CD4-positive, CD25-positive, alpha-beta regulatory T cell (primary cell): Measurements from ENCODE around the gene IL27RA. TPM values are rescaled to one million over a fixed set of nuclear protein-coding genes. Genes with fewer than 3 reads are reported as not detected.
"Not testable (repeated sequence)": the region's sequence is repeated elsewhere in the genome, so short reads cannot be mapped to it uniquely, and the experiment has no call there.

Experiments
- ATAC-seq, 2 donors: fragments of 150-1000 bp; cut with Tn5 transposase; one replicate each; pipeline ENCODE4 v1.10.0; 2021; ENCODE audit warnings: low read depth in 2 of 2, moderate number of reproducible peaks in 2 of 2, moderate library complexity in 1 of 2
- DNase-seq, 3 donors: peaks; one replicate each; pipeline versions ENCODE4 v3.0.0 to v3.0.0-alpha.2; 2012 to 2022; ENCODE audit warnings: mixed read lengths in 1 of 3
- H3K27ac ChIP-seq: one replicate; pipeline ENCODE4 v1.7.0; 2013; ENCODE audit warnings: mild to moderate bottlenecking, low read length; ENCODE audit not compliant: insufficient read depth, poor library complexity, severe bottlenecking
- H3K27me3 ChIP-seq: one replicate; pipeline ENCODE4 v1.7.0; 2013; ENCODE audit warnings: low read length; ENCODE audit not compliant: control insufficient read depth, insufficient read depth
- H3K36me3 ChIP-seq: one replicate; pipeline ENCODE4 v1.7.0; 2013; ENCODE audit warnings: mild to moderate bottlenecking, low read length, moderate library complexity; ENCODE audit not compliant: control insufficient read depth, insufficient read depth
- H3K4me1 ChIP-seq: 2 replicates; pipeline ENCODE4 v1.7.0; 2013; ENCODE audit warnings: mild to moderate bottlenecking, low read length; ENCODE audit not compliant: insufficient read depth, control insufficient read depth, poor library complexity, severe bottlenecking
- H3K4me3 ChIP-seq: one replicate; pipeline ENCODE4 v1.7.0; 2013; ENCODE audit warnings: low read depth, mild to moderate bottlenecking, low read length, moderate library complexity
- H3K9me3 ChIP-seq, 2 experiments: 1 replicate in 1 of 2; 2 replicates in 1 of 2; pipeline ENCODE4 v1.7.0; 2013; ENCODE audit warnings: low read length in 2 of 2, mild to moderate bottlenecking in 1 of 2, moderate library complexity in 1 of 2; ENCODE audit not compliant: control insufficient read depth in 2 of 2
- H3K27ac Mint-ChIP-seq, 3 donors: one replicate each; pipeline ENCODE4 v1.8.0; 2020 to 2022; ENCODE audit warnings: mild to moderate bottlenecking in 3 of 3, mixed read lengths in 3 of 3, moderate library complexity in 2 of 3
- H3K27me3 Mint-ChIP-seq: one replicate; pipeline ENCODE4 v1.8.0; 2022; ENCODE audit warnings: mild to moderate bottlenecking, mixed read lengths
- H3K36me3 Mint-ChIP-seq: one replicate; pipeline ENCODE4 v1.8.0; 2020; ENCODE audit warnings: mixed read lengths
- H3K4me1 Mint-ChIP-seq, 4 donors: one replicate each; pipeline ENCODE4 v1.8.0; 2020 to 2022; ENCODE audit warnings: mixed read lengths in 4 of 4, mild to moderate bottlenecking in 1 of 4
- H3K4me3 Mint-ChIP-seq, 4 donors: one replicate each; pipeline ENCODE4 v1.8.0; 2020 to 2022; ENCODE audit warnings: mild to moderate bottlenecking in 4 of 4, mixed read lengths in 4 of 4, moderate library complexity in 3 of 4
- H3K9me3 Mint-ChIP-seq, 7 donors: one replicate each; pipeline ENCODE4 v1.8.0; 2020 to 2022; ENCODE audit warnings: mixed read lengths in 7 of 7, mild to moderate bottlenecking in 3 of 7, moderate library complexity in 2 of 7
- polyA plus RNA-seq, 4 donors: library from polyadenylated mRNA; unstranded; fragments of 300-500 nt; fragmentation: Illumina TruSeq; gene quantifications; one replicate each; pipeline ENCODE4 v1.2.3, GENCODE V29; 2021
- total RNA-seq: library from RNA; stranded (reverse); gene quantifications from one replicate; pipeline ENCODE4 v1.2.3, GENCODE V29; 2022

Gene IL27RA
- total and polyA plus RNA-seq, 5 donors from 2014 or later = 51.9 to 78.4 (median 73.5) TPM

DNA sequence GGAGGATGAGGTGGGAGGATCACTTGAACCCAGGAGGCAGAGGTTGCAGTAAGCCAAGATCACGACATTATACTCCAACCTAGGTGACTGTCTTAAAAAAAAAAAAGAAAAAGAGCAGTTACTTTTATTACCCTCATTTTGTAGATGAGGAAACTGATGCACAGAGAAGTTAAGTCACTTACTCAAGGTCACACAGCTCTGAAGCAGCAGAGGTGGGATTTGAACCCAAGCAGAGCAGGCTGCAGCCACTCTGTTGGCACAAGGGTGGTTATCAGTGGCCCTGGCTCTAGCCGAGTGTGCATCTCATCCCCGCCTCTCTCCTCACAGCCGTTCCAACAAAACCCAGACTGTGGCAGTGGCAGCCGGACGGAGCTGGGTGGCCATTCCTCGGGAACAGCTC, 7.6 kb downstream of the IL27RA start:
- DNase-seq (no peak), ATAC-seq (no peak)
- H3K27me3 ChIP-seq = no peaks in the 10 kb centered on the region
- Mint-ChIP-seq H3K27ac (no peak overlapping the region), H3K27me3 (no peaks in the 10 kb centered on the region), H3K36me3 (peaks cover 25% of the 10 kb centered on the region), H3K4me1 (peaks cover 6 to 38% (median 14%) of the 10 kb centered on the region in 4 donors), H3K4me3 (no peak overlapping the region), H3K9me3 (no peaks in the 10 kb centered on the region)
- no peak overlapping the region for H3K4me3 ChIP-seq
- no peaks in the 10 kb centered on the region for H3K9me3 ChIP-seq
- peaks cover 20% of the 10 kb centered on the region for H3K4me1 ChIP-seq
- H3K27ac ChIP-seq = no peak overlapping the region
- H3K36me3 ChIP-seq = peaks cover 57% of the 10 kb centered on the region

DNA sequence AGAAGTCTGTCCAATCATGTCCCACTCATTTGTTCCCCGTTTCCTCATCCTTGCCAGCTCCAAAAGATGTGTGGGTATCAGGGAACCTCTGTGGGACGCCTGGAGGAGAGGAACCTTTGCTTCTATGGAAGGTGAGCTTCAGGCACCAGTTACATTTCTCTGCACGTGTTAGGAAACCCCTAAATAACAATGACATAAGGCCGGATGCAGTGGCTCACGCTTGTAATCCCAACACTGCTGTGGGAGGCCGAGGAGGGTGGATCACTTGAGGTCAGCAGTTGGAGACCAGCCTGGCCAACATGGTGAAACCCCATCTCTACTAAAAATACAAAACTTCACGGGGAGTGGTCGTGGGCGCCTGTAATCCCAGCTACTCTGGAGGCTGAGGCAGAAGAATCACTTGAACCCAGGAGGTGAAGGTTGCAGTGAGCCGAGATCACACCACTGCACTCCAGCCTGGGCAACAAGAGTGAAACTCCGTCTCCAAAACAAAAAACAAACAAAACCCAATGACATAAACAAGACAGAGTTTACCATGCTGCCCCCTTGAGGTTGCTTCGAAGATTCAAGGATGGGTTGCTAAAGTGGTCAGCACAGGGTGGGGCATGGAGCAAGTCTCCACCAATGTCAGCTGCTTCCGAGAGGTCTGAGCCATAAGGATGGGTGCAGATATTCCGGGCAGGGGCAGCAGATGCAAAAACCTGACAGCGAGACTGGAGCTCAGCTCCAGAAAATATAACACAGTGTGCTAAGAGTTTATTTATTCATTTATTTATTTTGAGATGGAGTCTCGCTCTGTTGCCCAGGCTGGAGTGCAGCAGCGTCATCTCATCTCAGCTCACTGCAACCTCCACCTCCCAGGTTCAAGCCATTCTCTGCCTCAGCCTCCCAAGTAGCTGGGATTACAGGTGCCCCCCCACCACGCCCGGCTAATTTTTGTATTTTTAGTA, 11.4 kb downstream of the IL27RA start:
- not testable (repeated sequence) for H3K27me3 ChIP-seq, H3K27me3 Mint-ChIP-seq, H3K4me1 ChIP-seq, H3K9me3 Mint-ChIP-seq, H3K9me3 ChIP-seq, H3K4me3 ChIP-seq
- Mint-ChIP-seq H3K36me3 (peaks cover 18% of the 10 kb centered on the region), H3K4me3 (peak overlapping the region in 1 of 4 donors; percentile 35), H3K27ac (peak overlapping the region in 2 of 3 donors; percentile 87 to 89), H3K4me1 (peaks cover 4 to 16% (median 7%) of the 10 kb centered on the region in 4 donors)
- Histone ChIP-seq H3K27ac (peak overlapping the region; percentile 37), H3K36me3 (peaks cover 58% of the 10 kb centered on the region)
- DNase-seq (peak; percentile 11 to 60 (median 36)), ATAC-seq (peak; percentile 37 to 39)

DNA sequence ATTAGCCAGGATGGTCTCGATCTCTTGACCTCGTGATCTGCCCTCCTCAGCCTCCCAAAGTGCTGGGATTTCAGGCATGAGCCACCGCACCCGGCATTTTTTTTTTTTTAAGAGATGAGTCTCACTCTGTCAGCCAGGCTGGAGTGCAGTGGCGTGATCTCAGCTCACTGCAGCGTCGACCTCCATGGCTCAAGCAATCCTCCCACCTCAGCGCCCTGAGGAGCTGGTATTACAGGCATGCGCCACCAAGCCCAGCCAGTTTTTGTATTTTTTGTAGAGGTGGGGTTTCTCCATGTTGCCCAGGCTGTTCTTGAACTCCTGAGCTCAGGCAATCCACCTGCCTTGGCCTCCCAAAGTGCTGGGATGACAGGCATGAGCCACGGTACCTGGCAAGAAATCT, 16.3 kb downstream of the IL27RA start:
- not testable (repeated sequence) for H3K27me3 ChIP-seq, H3K4me3 Mint-ChIP-seq, H3K9me3 Mint-ChIP-seq, H3K4me1 ChIP-seq, DNase-seq, ATAC-seq, H3K27me3 Mint-ChIP-seq, H3K4me1 Mint-ChIP-seq, H3K4me3 ChIP-seq, H3K27ac ChIP-seq, H3K9me3 ChIP-seq, H3K27ac Mint-ChIP-seq
- H3K36me3 Mint-ChIP-seq = peaks cover 30% of the 10 kb centered on the region
- H3K36me3 ChIP-seq = peaks cover 66% of the 10 kb centered on the region

DNA sequence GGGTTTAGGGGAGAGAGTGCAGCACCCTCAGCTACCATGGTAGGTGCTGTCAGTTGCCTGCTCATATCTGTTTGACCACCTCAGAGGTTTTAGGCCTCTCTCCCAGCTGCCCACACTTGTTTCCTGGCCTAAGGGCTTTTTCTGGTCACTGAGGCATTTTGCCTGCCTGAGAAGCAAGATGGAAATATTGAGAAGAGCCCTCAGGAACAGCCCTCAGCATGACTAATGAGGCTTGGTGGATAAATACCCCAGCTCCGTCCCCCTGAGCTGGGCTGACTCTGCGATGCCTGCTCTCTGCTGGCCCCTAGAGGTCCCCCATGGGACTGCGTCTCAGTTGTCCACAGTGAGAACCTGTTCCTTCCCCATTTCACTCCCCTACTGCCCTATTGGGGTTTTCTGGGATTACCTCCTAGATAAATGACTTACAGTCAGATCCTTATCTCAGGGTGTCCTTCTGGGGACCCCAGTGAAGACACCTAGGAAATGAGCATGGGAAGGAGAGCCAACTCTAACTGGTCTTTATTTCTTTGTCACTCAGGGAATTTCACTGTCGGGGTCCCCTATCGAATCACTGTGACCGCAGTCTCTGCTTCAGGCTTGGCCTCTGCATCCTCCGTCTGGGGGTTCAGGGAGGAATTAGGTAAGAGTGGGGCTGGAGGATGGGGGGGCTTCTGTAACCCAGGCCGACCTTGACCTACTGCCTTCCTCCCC, 17.0 kb downstream of the IL27RA start:
- Mint-ChIP-seq H3K27ac (peak overlapping the region in 2 of 3 donors; percentile 73 to 74), H3K4me3 (peak overlapping the region in 1 of 4 donors; percentile 49), H3K9me3 (peaks cover 0 to 3% (median 0%) of the 10 kb centered on the region in 7 donors), H3K27me3 (no peaks in the 10 kb centered on the region), H3K36me3 (peaks cover 28% of the 10 kb centered on the region), H3K4me1 (peaks cover 0 to 4% (median 0%) of the 10 kb centered on the region in 4 donors)
- no peak overlapping the region for H3K27ac ChIP-seq
- no peaks in the 10 kb centered on the region for H3K27me3 ChIP-seq
- H3K4me3 ChIP-seq = no peak overlapping the region
- H3K36me3 ChIP-seq = peaks cover 65% of the 10 kb centered on the region
- DNase-seq (peak; percentile 59 to 66 (median 59)), ATAC-seq (peak; percentile 80 to 84)
- no peaks in the 10 kb centered on the region for H3K4me1 ChIP-seq
- no peaks in the 10 kb centered on the region for H3K9me3 ChIP-seq

DNA sequence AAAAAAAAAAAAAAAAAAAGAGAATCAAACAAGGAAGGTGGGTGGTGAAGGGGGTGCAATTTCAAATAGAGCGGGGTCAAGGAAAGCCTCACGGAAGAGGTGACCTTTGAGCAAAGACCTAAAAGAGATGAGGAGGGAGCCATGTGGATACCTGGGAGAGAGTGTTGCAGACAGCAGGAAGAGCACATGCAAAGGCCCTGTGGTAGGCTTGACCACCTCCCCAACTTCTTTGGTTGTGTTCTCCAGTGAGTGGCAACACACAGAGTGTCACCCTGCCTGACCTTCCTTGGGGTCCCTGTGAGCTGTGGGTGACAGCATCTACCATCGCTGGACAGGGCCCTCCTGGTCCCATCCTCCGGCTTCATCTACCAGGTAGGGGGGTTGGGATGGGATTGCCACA, 18.9 kb downstream of the IL27RA start:
- Histone ChIP-seq H3K36me3 (peaks cover 57% of the 10 kb centered on the region), H3K27me3 (no peaks in the 10 kb centered on the region), H3K9me3 (no peaks in the 10 kb centered on the region), H3K4me3 (no peak overlapping the region), H3K4me1 (no peaks in the 10 kb centered on the region), H3K27ac (no peak overlapping the region)
- no peak overlapping the region for H3K4me3 Mint-ChIP-seq
- peaks cover 0 to 3% (median 0%) of the 10 kb centered on the region in 7 donors for H3K9me3 Mint-ChIP-seq
- peaks cover 28% of the 10 kb centered on the region for H3K36me3 Mint-ChIP-seq
- H3K4me1 Mint-ChIP-seq = peaks cover 0 to 9% (median 5%) of the 10 kb centered on the region in 4 donors
- no peak for ATAC-seq
- no peak for DNase-seq
- H3K27me3 Mint-ChIP-seq = peaks cover 4% of the 10 kb centered on the region
- peak overlapping the region in 1 of 3 donors; percentile 51 for H3K27ac Mint-ChIP-seq

DNA sequence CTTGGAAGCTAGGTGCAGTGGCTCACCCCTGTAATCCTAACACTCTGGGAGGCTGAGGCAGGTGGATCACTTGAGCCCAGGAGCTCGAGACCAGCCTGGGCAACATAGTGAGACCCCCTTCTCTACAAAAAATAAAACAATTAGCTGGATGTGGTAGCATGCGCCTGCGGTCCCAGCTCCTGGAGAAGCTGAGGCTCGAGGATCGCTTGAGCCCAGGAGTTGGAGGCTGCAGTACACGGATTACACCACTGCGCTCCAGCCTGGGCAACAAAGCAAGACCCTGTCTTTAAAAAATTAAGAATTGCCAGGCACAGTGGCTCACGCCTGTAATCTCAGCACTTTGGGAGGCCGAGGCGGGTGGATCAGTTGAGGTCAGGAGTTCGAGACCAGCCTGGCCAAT, 19.4 kb downstream of the IL27RA start:
- H3K4me3 ChIP-seq, H3K27me3 ChIP-seq, H3K4me3 Mint-ChIP-seq, H3K27ac Mint-ChIP-seq, H3K27me3 Mint-ChIP-seq, DNase-seq, H3K27ac ChIP-seq, H3K9me3 ChIP-seq, ATAC-seq, H3K9me3 Mint-ChIP-seq, H3K4me1 ChIP-seq: not testable (repeated sequence)
- Mint-ChIP-seq H3K4me1 (peaks cover 0 to 11% (median 5%) of the 10 kb centered on the region in 4 donors), H3K36me3 (peaks cover 28% of the 10 kb centered on the region)
- peaks cover 54% of the 10 kb centered on the region for H3K36me3 ChIP-seq

DNA sequence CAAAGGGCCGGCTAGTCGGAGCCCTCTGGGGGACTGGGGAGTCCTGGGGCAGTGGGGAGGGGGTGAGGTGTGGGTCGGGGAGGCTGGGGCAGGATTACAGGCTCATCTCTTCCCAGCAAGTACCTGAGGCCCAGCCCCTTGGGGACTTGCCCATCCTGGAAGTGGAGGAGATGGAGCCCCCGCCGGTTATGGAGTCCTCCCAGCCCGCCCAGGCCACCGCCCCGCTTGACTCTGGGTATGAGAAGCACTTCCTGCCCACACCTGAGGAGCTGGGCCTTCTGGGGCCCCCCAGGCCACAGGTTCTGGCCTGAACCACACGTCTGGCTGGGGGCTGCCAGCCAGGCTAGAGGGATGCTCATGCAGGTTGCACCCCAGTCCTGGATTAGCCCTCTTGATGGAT, 20.4 kb downstream of the IL27RA start:
- no peaks in the 10 kb centered on the region for H3K4me1 ChIP-seq
- DNase-seq (no peak), ATAC-seq (no peak)
- H3K27me3 ChIP-seq = no peaks in the 10 kb centered on the region
- H3K4me3 ChIP-seq = no peak overlapping the region
- Mint-ChIP-seq H3K27me3 (peaks cover 11% of the 10 kb centered on the region), H3K4me3 (no peak overlapping the region), H3K4me1 (peaks cover 0 to 12% (median 6%) of the 10 kb centered on the region in 4 donors), H3K36me3 (peaks cover 28% of the 10 kb centered on the region), H3K27ac (no peak overlapping the region), H3K9me3 (peaks cover 0 to 3% (median 0%) of the 10 kb centered on the region in 7 donors)
- no peak overlapping the region for H3K27ac ChIP-seq
- no peaks in the 10 kb centered on the region for H3K9me3 ChIP-seq
- H3K36me3 ChIP-seq = peaks cover 48% of the 10 kb centered on the region
